Gastroesophageal sphincter (tissue), 3 donors: ENCODE data around the gene ALG13.

Experiments used
- EP300 ChIP-seq: sonication (generic); formaldehyde crosslinking; IDR thresholded peaks from one replicate; pipeline ENCODE4 v1.6.1; 2017; ENCODE audit warnings: antibody characterized with exemption, mild to moderate bottlenecking
- POLR2A ChIP-seq, 2 donors: fragments of 450-650 bp; IDR thresholded peaks; one replicate each; pipeline ENCODE4 v1.6.1; 2017; ENCODE audit warnings: antibody characterized with exemption in 2 of 2, mild to moderate bottlenecking in 2 of 2, moderate library complexity in 1 of 2
- POLR2AphosphoS5 ChIP-seq: sonication (generic); formaldehyde crosslinking; IDR thresholded peaks from one replicate; pipeline ENCODE4 v1.6.1; 2017; ENCODE audit warnings: antibody characterized with exemption
- TF ChIP-seq, protein P1 (sequence below), 4 experiments: fragments of 200-600 bp in 2 of 4; fragments of 450-650 bp in 2 of 4; sonication (generic) in 1 of 4; IDR thresholded peaks; one replicate each; pipeline ENCODE4 v1.5.1; 2017 to 2019; ENCODE audit warnings: antibody characterized with exemption in 4 of 4, mild to moderate bottlenecking in 2 of 4, moderate library complexity in 2 of 4

- TF ChIP-seq, protein P1, sequence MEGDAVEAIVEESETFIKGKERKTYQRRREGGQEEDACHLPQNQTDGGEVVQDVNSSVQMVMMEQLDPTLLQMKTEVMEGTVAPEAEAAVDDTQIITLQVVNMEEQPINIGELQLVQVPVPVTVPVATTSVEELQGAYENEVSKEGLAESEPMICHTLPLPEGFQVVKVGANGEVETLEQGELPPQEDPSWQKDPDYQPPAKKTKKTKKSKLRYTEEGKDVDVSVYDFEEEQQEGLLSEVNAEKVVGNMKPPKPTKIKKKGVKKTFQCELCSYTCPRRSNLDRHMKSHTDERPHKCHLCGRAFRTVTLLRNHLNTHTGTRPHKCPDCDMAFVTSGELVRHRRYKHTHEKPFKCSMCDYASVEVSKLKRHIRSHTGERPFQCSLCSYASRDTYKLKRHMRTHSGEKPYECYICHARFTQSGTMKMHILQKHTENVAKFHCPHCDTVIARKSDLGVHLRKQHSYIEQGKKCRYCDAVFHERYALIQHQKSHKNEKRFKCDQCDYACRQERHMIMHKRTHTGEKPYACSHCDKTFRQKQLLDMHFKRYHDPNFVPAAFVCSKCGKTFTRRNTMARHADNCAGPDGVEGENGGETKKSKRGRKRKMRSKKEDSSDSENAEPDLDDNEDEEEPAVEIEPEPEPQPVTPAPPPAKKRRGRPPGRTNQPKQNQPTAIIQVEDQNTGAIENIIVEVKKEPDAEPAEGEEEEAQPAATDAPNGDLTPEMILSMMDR (IDR thresholded peaks at IDR 0.05): no peak
- TF ChIP-seq POLR2AphosphoS5 (no peak), EP300 (no peak), POLR2A (IDR thresholded peaks at IDR 0.05) (no peak)
Measured at GRCh38 chrX:111784667-111785066, 103.7 kb downstream of the ALG13 start.
